ENCODE data around the gene KANSL1. TPM values are rescaled to one million over a fixed set of nuclear protein-coding genes. Genes with fewer than 3 reads are reported as not detected.

The KANSL1 gene
- total and polyA plus RNA-seq, 10 of the 15 experiments (the other 5 are each of a cell fraction or from before 2014, with no cell fraction given) = 4.7 to 60.6 (median 28.0) TPM

DNA sequence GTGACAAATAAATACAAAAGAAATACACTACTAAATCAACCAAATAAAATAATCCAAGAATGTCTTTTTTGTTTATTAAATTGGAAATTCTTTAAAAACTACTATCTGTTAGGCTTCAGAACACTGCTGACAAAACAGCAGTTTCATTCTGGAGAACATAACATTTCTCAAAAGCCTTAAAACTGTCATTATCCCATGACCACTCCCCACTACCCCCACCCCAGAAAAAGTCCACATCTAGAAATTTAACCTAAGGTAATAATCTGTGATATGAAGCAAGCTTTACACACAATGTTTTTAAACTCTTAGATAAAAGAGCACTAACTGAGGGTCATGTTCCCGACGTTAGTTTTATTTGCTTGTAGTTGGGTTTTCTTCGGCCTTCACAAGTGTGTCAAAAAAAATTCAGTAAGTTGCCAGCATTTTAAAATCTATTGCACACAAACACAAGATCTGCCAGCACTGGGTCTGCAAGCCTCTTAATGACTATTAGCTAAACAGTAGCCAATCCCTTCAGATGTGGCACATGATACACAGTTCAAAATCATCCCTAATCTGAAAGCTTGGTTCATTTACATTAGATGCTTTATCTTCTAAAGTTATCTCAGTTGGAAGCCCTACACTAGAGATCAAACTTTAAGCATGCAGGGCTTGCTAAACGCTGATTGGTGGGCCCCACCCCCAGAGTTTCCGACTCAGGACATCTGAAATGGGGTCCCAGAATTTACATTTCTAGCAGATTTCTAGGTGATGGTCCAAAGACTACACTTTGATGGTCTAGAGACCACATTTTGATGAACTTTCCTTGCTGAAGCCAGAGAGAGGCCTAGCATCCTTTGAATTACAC is 75.2 kb downstream of the KANSL1 start (continued):
- TF ChIP-seq NKRF (conservative IDR thresholded peaks at IDR 0.05) (no peak), HDAC6 (IDR thresholded peaks at IDR 0.05; ENCODE audit: unreplicated experiment) (no peak), ZNF274 (IDR thresholded peaks at IDR 0.05; ENCODE audit: insufficient read depth, insufficient read length) (no peak)

DNA sequence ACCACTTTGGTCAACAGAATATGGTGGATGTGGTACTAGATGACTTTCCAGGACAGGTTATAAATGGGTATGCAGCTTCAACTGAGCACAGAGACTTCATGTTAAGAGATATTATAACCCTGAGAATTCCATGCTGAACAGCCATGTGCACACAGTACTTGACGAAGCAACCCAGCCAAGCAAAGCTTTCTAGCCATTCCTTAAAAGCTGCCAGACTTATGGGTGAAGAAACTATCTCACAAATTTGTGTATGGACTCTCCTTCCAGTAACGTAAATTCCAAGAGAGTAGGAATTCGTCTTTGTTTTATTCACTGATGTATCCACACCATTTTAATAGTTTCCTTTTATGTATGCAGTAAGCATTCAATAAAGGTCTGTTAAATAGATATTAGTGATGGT is 76.1 kb downstream of the KANSL1 start:
- Histone ChIP-seq H3K27me3 (replicated peaks in 1 of 2; ENCODE audit: control insufficient read depth in 2 of 2, insufficient read depth in 2 of 2, low read length in 1 of 2) (no peaks in the 10 kb centered on the region), H3K36me3 (ENCODE audit: control insufficient read depth in 2 of 2, insufficient read depth in 2 of 2, low read length in 1 of 2) (no peaks in the 10 kb centered on the region; a peak in 2 of 4 replicates), H3K79me2 (ENCODE audit: control insufficient read depth, insufficient read depth, low read length) (peaks cover 97% of the 10 kb centered on the region), H4K20me1 (ENCODE audit: control insufficient read depth, insufficient read depth) (0 out of 2 replicates have a peak, but pooled peaks cover 3% of the 10 kb centered on the region), H3K9ac (ENCODE audit: control insufficient read depth, insufficient read depth, low read length) (no peak overlapping the region), H3K27ac (ENCODE audit: control insufficient read depth, insufficient read depth) (no peak overlapping the region), H2AFZ (ENCODE audit: control insufficient read depth, low read depth, low read length) (no peak overlapping the region), H3K9me3 (replicated peaks; ENCODE audit: control insufficient read depth, insufficient read depth, low read length) (no peaks in the 10 kb centered on the region), H3K4me2 (ENCODE audit: control insufficient read depth, insufficient read depth) (no peak overlapping the region), H3K4me1 (ENCODE audit: control insufficient read depth, insufficient read depth, low read length) (peaks cover 28% of the 10 kb centered on the region), H3K4me3 (no peak overlapping the region)
- no peak for DNase-seq (ENCODE audit: low read depth, low spot score)
- no TSS peak for BruUV-seq (replicated peaks)
- intact Hi-C loops (cut with micrococcal nuclease; ENCODE audit: unreplicated experiment) (no loop called here), in situ Hi-C loops (cut with MboI) (no loop called here)
- SMC1A ChIA-PET (ENCODE audit: uncharacterized antibody, unreplicated experiment) = interaction anchor here (1.0 to 9.1 kb wide), 15 partner anchors 8 to 70 kb away, joined by 3 to 113 read pairs (median 6); no protein-coding TSS in a partner anchor
- TF ChIP-seq ZNF592 (IDR thresholded peaks at IDR 0.05) = no peak
- TF ChIP-seq MYB (IDR thresholded peaks at IDR 0.05; ENCODE audit: borderline replicate concordance, low read depth, low read length) = no peak
- TF ChIP-seq HSF1 (IDR thresholded peaks at IDR 0.05; ENCODE audit: low read depth, low read length) = no peak
- TF ChIP-seq MAX (IDR thresholded peaks at IDR 0.05; ENCODE audit: low read depth, low read length) = no peak
- CTCF ChIA-PET = interaction anchor here (1.0 to 5.0 kb wide), 10 partner anchors 9 to 96 kb away, joined by 3 to 19 read pairs (median 4); partner anchors contain the start of gene KANSL1
- POLR2A ChIA-PET = interaction anchor here (0.9 to 2.9 kb wide), 3 partner anchors 9 to 29 kb away, joined by 3 to 12 read pairs (median 4); no protein-coding TSS in a partner anchor
- ATAC-seq = no peak
- FAIRE-seq = no peak
- RAD21 ChIA-PET (ENCODE audit: unreplicated experiment) = interaction anchor here (0.7 to 1.8 kb wide), 3 partner anchors 28 to 96 kb away, joined by 3 to 10 read pairs (median 3); no protein-coding TSS in a partner anchor
- 98% methylated on average over 3 of the region's 3 CpGs for WGBS (ENCODE audit: insufficient coverage, insufficient replicate concordance, low lambda C conversion rate, missing lambda C conversion rate)
